Measurements from ENCODE around the gene GLOD4. TPM values are rescaled to one million over a fixed set of nuclear protein-coding genes. Genes with fewer than 3 reads are reported as not detected.

The GLOD4 gene
- polyA plus RNA-seq, 3 donors = 41.8 to 50.7 (median 50.6) TPM

DNA sequence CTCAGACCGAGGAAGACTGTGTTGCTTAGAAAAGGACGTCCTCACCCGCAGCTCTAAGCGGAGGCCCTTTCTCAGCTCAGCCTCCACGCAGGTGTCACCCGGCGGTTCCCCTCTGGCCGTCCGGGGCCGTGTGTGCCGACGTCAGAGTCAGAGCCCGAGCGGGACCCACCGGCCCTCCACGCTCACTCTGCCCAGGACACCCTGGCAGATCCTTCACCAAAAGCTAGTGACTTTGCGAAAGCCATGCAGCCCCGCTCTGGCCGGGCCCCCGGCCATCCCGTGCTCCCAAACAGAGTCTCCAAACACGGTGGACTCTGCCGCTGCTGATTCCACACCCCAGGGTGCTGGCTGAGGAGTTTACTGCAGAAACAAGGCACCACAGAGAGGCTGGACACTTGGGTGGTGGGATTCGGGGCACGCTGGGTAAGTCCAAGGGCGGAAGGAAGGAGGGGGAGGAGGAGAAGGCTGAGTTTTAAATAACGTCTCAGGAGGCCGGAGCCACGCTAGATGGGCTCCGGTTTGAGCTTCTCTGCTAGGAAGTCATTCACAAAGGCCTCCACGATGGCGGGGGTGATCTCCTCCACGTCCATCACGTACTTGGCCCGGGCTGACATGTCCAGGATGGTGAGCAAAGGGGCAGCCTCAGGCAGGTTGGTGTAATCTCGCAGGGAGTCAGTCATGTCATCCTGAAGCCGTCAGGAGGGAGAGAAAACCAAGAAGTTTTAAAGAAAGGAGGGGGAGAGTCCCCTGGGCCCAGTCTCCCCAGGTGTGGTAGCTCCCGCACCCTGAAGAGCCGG lies 18.6 kb upstream of the GLOD4 start:
- Histone ChIP-seq H3K4me1 (ENCODE audit: control insufficient read depth in 1 of 2, insufficient read depth in 2 of 2, low read length in 2 of 2) (no peaks in the 10 kb centered on the region), H3K9ac (ENCODE audit: insufficient read depth, low read length, poor library complexity, severe bottlenecking) (no peak overlapping the region), H2AFZ (ENCODE audit: insufficient read depth, low read depth, low read length, poor library complexity, severe bottlenecking) (no peak overlapping the region), H3K79me2 (ENCODE audit: insufficient read depth, low read length) (no peaks in the 10 kb centered on the region), H3K27ac (ENCODE audit: low read depth in 1 of 2, low read length in 2 of 2) (no peak overlapping the region), H3K9me3 (replicated peaks in 1 of 2; ENCODE audit: control insufficient read depth in 1 of 2, insufficient read depth in 1 of 2, low read length in 2 of 2) (no peaks in the 10 kb centered on the region), H3K36me3 (replicated peaks in 1 of 2; ENCODE audit: control insufficient read depth in 1 of 2, insufficient read depth in 2 of 2, low read length in 2 of 2) (no peaks in the 10 kb centered on the region), H4K20me1 (ENCODE audit: insufficient read depth, low read length) (no peaks in the 10 kb centered on the region), H3K4me2 (replicated peaks; ENCODE audit: extremely low read depth, low read length, poor library complexity, severe bottlenecking) (no peak overlapping the region), H3K27me3 (ENCODE audit: control insufficient read depth in 2 of 2, insufficient read depth in 2 of 2, low read length in 2 of 2) (no peaks in the 10 kb centered on the region), H3K4me3 (replicated peaks in 1 of 3; ENCODE audit: low read depth in 2 of 3, low read length in 3 of 3) (no peak overlapping the region)
- H3K4me3 Mint-ChIP-seq = no peak overlapping the region
- H3K9me3 Mint-ChIP-seq = no peaks in the 10 kb centered on the region
- no peaks in the 10 kb centered on the region for H3K4me1 Mint-ChIP-seq
- peak overlapping the region in 1 of 7 donors; percentile 64 for H3K27ac Mint-ChIP-seq
- 94% methylated on average over 31 of the region's 39 CpGs for WGBS (ENCODE audit: insufficient coverage)
- TF ChIP-seq CTCF (IDR thresholded peaks at IDR 0.05) = no peak
- H3K27me3 Mint-ChIP-seq (ENCODE audit: low read depth in 3 of 3) = peaks cover 2 to 17% (median 8%) of the 10 kb centered on the region in 3 donors
- DNase-seq = no peak
- intact Hi-C loops (cut with micrococcal nuclease) = no loop called here
- H3K36me3 Mint-ChIP-seq = no peaks in the 10 kb centered on the region

GRCh38 chr17:799261-799660 lies 17.2 kb upstream of the GLOD4 start:
- no peaks in the 10 kb centered on the region for H3K79me2 ChIP-seq (ENCODE audit: insufficient read depth, low read length)
- H3K36me3 ChIP-seq (replicated peaks in 1 of 2; ENCODE audit: control insufficient read depth in 1 of 2, insufficient read depth in 2 of 2, low read length in 2 of 2) = no peaks in the 10 kb centered on the region
- H3K9ac ChIP-seq (ENCODE audit: insufficient read depth, low read length, poor library complexity, severe bottlenecking) = no peak overlapping the region
- no peaks in the 10 kb centered on the region for H3K9me3 ChIP-seq (replicated peaks in 1 of 2; ENCODE audit: control insufficient read depth in 1 of 2, insufficient read depth in 1 of 2, low read length in 2 of 2)
- H3K4me1 ChIP-seq (ENCODE audit: control insufficient read depth in 1 of 2, insufficient read depth in 2 of 2, low read length in 2 of 2) = no peaks in the 10 kb centered on the region
- no peaks in the 10 kb centered on the region for H3K27me3 ChIP-seq (ENCODE audit: control insufficient read depth in 2 of 2, insufficient read depth in 2 of 2, low read length in 2 of 2)
- WGBS (ENCODE audit: insufficient coverage) = 95% methylated on average over 6 of the region's 11 CpGs
- no peak overlapping the region for H3K4me3 ChIP-seq (replicated peaks in 1 of 3; ENCODE audit: low read depth in 2 of 3, low read length in 3 of 3)
- DNase-seq = no peak
- Mint-ChIP-seq H3K4me3 (no peak overlapping the region), H3K4me1 (peaks cover 7% of the 10 kb centered on the region), H3K27me3 (ENCODE audit: low read depth in 3 of 3) (peaks cover 2 to 18% (median 9%) of the 10 kb centered on the region in 3 donors), H3K36me3 (no peaks in the 10 kb centered on the region), H3K27ac (no peak overlapping the region), H3K9me3 (peaks cover 0 to 3% (median 0%) of the 10 kb centered on the region in 7 donors)
- H3K27ac ChIP-seq (ENCODE audit: low read depth in 1 of 2, low read length in 2 of 2) = no peak overlapping the region
- no peak for TF ChIP-seq CTCF (IDR thresholded peaks at IDR 0.05)
- intact Hi-C loops (cut with micrococcal nuclease) = loop anchor here (5.0 kb wide), 2 partner anchors 183 to 198 kb away; partner anchors contain the start of gene TIMM22 (in 1 of the 2)
- H3K4me2 ChIP-seq (replicated peaks; ENCODE audit: extremely low read depth, low read length, poor library complexity, severe bottlenecking) = no peak overlapping the region
- H2AFZ ChIP-seq (ENCODE audit: insufficient read depth, low read depth, low read length, poor library complexity, severe bottlenecking) = no peak overlapping the region
- no peaks in the 10 kb centered on the region for H4K20me1 ChIP-seq (ENCODE audit: insufficient read depth, low read length)
